Stimulated activated CD8-positive, alpha-beta memory T cell treated with anti-CD3 and anti-CD28 coated beads, Interleukin-12 subunit alpha, Interleukin-12 subunit beta, amount 100 ng/mL, for 24 hours (primary cell): ENCODE data around the gene SIGLEC12.
"Not testable (repeated sequence)": the region's sequence is repeated elsewhere in the genome, so short reads cannot be mapped to it uniquely, and the experiment has no call there.

Experiments
- DNase-seq: peaks from one replicate; pipeline ENCODE4 v3.0.0-alpha.2; 2020; ENCODE audit errors: extremely low read depth

The SIGLEC12 gene

DNA sequence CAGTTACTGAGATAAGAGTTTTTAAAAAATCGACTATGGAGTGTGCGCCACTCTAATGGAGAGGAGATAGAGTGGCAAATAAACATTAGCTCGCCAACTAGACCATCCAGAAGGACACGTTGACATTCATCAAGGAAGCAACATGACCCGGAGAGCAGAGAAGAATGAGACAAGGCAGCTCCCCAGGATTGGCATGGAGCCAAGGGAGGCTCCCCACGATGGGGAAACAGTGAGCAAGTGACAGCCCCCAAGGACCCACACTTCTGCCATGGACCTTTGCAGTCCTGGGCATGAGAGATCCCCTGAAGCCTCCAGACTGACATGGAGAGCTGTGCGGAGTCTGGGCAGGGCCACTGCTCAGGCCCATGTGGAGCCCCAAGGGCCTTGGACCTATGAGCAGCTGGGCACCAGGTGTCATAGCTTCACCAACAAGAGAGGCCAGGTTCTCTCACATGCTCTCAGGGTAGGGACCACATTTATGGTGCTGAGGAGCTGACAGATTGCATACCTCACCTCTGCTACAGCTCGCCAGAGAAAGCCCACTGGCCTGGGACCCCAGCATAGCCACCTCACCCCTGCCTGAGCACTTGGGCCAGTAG is 23.2 kb upstream of the SIGLEC12 start:
- no peak for DNase-seq

DNA sequence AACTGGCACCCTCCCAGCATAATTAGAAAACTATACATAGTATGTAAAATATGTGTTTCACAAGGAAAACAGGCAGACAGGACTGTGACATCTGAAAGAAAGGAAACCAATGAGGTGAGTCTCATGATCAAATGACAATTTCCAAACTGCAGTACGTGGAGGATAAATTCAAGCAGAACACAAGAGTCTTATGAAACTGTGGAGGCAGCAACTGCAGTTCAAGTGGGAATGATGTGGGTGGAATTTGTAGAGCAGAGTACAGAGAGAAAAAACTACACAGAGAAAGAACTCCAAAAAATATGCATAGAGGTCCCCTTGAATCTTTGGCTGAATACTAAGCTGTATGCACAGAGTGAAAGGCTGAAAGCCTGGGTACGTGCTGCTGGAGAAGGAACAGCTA is 20.2 kb upstream of the SIGLEC12 start:
- no peak for DNase-seq

- no peak for DNase-seq
These were observed 19.8 kb upstream of the SIGLEC12 start for GRCh38 chr19:51521357-51521756.

DNA sequence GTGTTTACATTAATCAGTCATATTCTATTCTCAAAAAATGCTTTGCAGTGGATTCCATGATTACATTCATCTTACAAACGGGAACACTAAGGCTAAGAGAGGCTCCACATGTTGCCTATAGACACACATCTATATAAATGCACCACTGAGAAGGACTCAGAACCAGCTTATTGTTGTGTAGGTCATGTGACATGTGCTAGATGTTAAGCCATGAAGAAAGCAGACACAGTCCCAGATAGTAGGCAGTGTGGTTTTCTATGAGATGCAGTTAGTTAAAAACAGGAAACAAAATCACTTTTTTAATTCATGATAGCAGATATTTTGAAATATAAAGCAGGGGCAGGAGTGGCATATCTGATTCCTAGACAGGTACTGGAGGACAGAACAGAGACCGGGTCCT is 19.1 kb upstream of the SIGLEC12 start:
- no peak for DNase-seq

- no peak for DNase-seq
These were observed 13.4 kb upstream of the SIGLEC12 start for GRCh38 chr19:51514866-51515481.

DNA sequence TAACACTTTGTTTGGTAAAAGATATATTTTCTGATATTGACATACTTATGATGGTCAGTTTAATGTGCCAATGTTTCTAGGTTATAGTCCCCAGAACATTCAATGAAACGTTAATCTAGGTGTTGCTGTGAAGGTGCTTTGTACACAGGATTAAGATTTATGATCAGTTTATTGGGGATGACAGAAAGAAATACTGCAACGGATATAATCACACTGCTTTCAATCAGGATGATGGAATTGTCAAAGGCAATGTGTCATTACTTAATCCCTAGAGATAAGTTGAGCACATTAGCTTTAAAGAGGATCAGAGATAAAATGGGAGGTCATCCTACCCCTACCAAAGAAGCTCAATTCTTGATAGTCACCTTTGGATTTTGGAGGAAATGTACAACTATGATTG is 12.4 kb upstream of the SIGLEC12 start:
- DNase-seq: no peak

GRCh38 chr19:51511353-51511752 is 9.8 kb upstream of the SIGLEC12 start:
- DNase-seq: no peak

DNA sequence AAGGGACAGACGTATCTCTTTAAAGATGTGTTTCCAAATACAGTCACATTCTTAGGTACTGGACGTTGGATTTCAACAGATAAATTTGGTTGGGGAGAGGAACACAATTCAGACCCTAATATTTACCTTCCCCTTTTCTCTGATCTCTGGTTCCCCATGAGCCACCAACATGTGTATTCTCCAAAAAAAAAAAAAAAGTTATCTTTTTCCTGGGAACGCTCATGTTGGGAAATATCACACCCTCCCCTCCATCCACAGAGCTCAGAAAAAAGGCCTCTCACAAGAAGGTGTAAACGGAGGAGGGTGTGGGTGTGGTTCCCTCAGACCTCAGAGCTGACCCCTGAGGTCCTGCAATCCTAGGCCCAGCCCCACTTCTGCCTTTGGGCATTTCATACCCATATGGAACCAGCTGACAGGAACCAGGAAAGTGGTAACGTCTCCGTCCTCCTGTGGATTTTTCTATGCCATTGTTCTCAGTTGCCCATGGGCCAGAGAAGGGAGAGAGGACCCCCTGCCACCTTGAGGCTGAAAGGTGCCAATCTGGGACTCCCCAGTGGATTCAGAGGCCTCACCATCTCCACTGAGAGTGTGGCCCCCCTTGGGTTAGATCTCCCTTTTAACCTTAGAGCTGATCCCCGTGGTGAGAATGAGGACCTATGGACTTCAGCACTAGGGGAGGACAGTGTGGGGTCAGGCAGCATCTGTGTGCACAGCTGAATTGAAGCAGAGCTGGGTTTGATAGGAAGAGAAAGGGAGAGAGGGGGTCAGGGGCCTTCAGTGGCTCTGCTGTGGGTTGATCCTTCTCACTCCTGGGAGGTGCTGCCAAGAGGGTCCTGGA is 8.4 kb upstream of the SIGLEC12 start:
- DNase-seq: no peak

DNA sequence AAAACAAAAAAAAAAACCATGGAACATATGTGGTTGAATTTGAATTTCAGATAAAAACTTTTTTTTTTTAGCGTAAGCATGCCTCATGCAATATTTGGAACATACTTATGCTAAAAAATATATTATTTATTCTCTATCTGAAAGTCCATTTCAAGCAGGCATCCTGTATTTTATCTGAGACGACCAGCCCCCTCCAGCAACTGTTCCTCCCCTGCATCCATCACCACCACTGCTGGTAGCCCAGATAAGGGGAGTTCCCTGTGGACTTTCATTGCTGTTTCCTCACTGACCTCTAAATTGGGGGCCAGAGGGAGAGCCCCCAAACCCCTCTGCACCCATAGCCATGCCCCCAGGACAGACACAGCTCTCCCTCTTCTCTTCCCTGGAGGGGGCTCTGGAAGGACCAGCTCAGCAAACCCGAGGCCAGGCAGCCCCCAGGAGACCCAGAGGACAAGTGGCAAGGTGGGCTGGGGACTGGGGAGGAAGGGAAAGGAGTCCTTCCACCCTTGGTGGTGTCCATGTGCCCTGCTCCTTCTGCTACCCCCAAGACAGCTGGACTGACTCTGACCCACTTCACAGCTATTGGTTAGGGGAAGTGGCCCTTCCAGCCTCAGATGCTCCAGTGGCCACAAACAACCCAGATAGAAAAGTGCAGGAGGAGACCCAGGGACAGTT is 6.6 kb upstream of the SIGLEC12 start:
- DNase-seq: no peak

DNA sequence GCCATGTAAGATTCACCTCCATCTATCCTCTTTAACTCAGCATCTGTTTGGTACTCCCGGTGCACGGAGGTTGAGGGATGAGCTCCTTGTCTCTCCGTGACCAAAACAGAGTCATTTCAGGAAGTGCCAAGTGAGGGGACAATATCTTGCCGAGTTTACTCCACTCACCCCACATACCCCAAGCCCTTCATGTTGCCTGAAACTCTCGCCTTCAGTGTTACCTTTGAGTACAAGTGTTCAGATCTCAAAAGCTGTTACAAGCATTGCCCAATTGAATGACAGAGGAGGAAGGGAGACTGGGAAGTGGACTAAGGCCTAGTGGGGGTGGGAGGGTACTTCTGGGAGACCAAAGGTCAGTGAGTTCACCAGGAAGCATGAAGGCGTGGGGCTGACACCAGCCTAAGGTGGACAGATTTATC is 6.0 kb upstream of the SIGLEC12 start:
- no peak for DNase-seq

DNA sequence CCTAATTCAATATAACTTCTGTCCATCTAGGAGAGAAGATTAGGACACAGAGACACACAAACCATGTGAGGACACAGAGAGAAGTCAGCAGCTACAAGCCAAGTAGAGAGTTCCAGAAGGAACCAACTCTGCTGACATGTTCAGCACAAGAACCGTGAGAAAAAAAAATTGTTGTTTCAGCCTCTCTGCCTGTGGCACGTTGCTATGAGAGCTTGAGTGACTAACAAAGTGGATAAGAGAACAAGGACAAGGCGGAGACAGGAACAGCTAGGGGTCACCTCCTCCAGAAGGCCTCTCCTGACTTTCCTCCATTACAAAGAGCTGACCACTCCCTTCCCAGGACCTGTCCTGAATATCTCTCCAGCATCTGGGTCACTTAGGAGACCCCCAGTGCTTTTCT is 5.6 kb upstream of the SIGLEC12 start:
- no peak for DNase-seq

DNA sequence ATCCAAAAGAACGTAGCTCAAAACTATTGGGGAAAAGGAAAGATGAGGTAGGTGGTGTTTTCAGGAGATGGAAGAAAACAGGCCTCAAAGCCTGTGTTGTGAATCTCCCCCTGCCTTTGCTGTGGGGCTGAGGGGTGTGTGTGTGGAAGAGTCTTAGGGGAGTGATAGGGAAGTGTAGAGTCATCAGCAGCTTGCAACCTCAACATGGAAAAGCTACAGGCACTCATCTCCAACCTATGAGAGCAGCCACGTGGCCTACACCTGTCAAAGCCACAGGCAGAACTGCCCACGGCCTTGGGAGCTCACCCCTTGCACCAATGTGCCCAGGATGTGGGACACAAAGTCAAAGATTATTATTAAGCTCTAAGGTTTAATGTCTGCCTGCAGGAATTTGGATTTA is 4.3 kb upstream of the SIGLEC12 start:
- DNase-seq: no peak

DNA sequence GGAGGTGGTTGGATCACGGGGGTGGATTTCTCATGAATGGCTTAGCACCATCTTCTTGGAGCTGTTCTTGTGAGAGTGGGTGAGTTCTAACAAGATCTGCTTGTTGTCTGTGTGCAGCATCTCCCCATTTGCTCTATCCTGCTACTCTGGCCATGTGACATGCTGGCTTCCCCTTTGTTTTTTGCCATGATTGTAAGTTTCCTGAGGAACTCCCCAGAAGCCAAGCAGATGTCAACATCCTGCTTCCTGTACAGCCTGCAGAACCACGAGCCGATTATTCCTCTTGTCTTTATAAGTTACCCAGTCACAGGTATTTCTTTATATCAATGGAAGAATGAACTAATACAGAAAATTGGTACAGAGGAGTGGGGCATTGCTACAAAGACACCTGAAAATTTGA is 2.3 kb upstream of the SIGLEC12 start:
- DNase-seq: no peak

- DNase-seq: no peak
These were observed 1.8 kb upstream of the SIGLEC12 start for GRCh38 chr19:51503286-51503817.

GRCh38 chr19:51500931-51501330 is 669 bp downstream of the SIGLEC12 start:
- DNase-seq: not testable (repeated sequence)

DNA sequence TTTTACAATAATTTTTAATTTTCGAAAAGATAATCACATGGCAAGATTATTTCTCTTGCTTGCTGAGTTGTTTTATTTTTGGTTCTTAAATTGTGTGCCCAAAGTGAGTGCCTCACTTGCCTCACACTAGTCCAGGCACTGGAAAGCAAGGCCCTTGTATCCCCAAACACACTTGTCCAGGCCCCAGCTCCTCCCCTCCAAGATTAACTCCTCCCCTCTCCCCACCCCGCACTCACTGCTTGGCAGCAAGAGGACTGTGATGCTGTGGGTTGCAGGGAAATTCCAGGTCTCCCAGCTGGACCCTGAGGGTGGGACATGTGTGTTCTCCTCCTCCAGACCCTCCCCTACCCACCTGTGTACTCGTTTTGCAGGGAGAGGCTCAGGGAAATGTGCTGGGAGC is 3.9 kb downstream of the SIGLEC12 start:
- DNase-seq: no peak

DNA sequence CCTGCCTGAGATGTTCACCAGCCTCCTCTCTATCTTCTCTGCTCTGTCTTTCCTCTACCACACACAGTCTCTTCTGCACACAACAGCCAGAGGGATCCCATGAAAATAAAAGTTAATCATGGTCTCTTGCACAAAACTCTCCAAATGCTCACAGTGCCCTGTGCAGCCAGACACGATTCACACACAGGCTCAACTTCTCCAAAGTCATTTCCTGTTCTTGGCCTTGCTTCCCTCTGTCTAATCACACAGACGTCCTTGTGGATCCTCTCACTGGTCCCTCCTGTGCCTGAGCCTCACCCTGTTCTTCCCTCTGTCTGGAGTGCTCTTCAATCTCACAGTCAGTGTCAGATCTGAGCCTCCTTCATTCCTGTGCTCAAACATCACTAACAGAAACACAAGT is 7.8 kb downstream of the SIGLEC12 start:
- no peak for DNase-seq

- no peak for DNase-seq
These were observed 10.0 kb downstream of the SIGLEC12 start for GRCh38 chr19:51491586-51491985.

GRCh38 chr19:51490676-51491075 is 10.9 kb downstream of the SIGLEC12 start:
- DNase-seq: no peak

GRCh38 chr19:51489113-51489512 is 12.5 kb downstream of the SIGLEC12 start:
- DNase-seq: no peak

DNA sequence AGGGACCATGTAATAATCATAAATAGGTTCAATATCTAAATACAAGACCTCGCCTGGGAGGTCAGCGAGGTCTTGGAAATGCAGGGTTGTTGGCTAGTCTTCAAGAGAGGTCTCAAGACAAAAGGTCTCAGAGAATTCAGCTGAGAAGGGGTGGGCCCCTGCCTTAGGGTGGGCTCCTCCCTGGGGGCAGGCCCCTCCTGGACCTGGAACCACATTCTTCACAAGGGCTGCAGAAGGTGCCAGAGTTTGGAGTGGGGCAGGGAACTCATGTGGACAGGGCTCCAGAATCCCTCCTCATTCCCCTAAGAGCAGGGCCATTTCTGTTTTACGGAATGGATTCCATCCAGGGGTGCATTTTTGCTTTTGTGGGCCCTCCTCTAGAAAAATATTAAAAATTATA is 13.1 kb downstream of the SIGLEC12 start:
- DNase-seq: no peak

DNA sequence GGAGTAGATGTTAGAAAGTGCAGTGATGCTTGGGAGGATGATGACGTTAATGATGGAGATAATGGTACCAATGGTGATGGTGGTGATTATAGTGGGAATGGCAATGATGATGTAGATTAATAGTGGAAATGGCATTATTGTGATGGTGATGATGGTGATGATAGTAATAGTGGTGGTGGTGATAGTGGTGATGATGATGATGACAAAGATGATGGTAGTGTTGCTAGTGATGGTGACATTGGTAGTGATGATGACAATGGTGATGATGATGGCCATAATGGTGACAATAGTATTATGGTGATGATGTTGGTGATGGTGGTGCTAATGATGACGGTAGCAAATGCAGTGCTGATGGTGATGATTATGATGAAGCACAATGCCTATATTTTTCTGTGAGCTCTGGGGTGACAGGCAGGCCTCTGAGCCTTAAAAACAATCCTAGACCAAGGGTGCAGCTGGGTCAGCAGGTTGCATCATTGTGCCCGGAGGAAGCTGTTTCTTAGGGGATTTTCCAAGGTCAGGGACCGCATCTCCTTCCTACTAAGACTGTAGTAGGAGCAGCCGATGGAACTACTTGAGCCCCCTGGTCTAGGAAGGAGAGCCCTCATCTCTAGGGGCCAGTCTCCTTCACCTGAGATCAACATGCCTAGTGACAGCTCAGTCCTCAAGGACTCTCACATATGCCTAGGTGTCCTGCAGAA is 15.5 kb downstream of the SIGLEC12 start:
- no peak for DNase-seq
